Left lung (tissue), 10 donors: ENCODE data around the gene SMURF1. TPM values are rescaled to one million over a fixed set of nuclear protein-coding genes. Genes with fewer than 3 reads are reported as not detected.

Experiments used
- ATAC-seq: fragments of 200-7000 bp; cut with Tn5 transposase; one replicate; pipeline ENCODE4 v1.9.1; 2020; ENCODE audit warnings: moderate library complexity
- DNase-seq, 4 donors: peaks; one replicate each; pipeline ENCODE4 v3.0.0-alpha.2; 2013 to 2020
- H3K27ac ChIP-seq, 2 donors: fragments of 200-600 bp; sonication (generic) in 1 of 2; one replicate each; pipeline versions ENCODE4 v1.5.0 to v1.8.0; 2020 to 2021
- H3K27me3 ChIP-seq, 2 donors: fragments of 200-600 bp; sonication (generic) in 1 of 2; one replicate each; pipeline versions ENCODE4 v1.5.0 to v1.8.0; 2020 to 2021
- H3K36me3 ChIP-seq, 2 donors: fragments of 200-600 bp; sonication (generic) in 1 of 2; one replicate each; pipeline versions ENCODE4 v1.5.0 to v1.8.0; 2020 to 2021
- H3K4me1 ChIP-seq, 2 donors: fragments of 200-600 bp; one replicate each; pipeline ENCODE4 v1.8.0; 2021
- H3K4me3 ChIP-seq, 2 donors: fragments of 200-600 bp; sonication (generic) in 1 of 2; one replicate each; pipeline versions ENCODE4 v1.5.0 to v1.8.0; 2020 to 2021; ENCODE audit warnings: mild to moderate bottlenecking in 1 of 2
- H3K9me3 ChIP-seq, 2 donors: fragments of 200-600 bp; sonication (generic) in 1 of 2; one replicate each; pipeline versions ENCODE4 v1.5.0 to v1.8.0; 2020 to 2021
- intact Hi-C, 2 donors: fragments of 100-400 bp; cut with DNase I; formaldehyde crosslinking; loops; one replicate each; pipeline versions ENCODE4 v1.11.2 to v1.14.2; 2022
- polyA plus RNA-seq, 6 donors: library from polyadenylated mRNA; unstranded; fragments of 120-200 nt; gene quantifications; one replicate each; pipeline ENCODE4 v1.2.1, GENCODE V29; 2013; ENCODE audit not compliant: insufficient read length in 6 of 6
- total RNA-seq, 2 donors: library from RNA; stranded (reverse); fragmentation: NEBNext Ultra II Directional; extraction: Animal tissue kit (Norgen Biotek cat#: 25700); gene quantifications; one replicate each; pipeline ENCODE4 v1.2.1, GENCODE V29; 2021
- TF ChIP-seq, protein P1 (sequence below), 2 donors: fragments of 200-600 bp; sonication (generic) in 1 of 2; IDR thresholded peaks; one replicate each; pipeline versions ENCODE4 v1.5.0 to v1.8.0; 2021; ENCODE audit warnings: antibody characterized with exemption in 2 of 2
- donor health status: DM: no; HTN: yes; CAD: no.
- donor health status: DM: no; HTN: no; CAD: no.

SMURF1 gene
- total and polyA plus RNA-seq, 8 donors, result 15.6 to 43.4 (median 18.3) TPM

DNA sequence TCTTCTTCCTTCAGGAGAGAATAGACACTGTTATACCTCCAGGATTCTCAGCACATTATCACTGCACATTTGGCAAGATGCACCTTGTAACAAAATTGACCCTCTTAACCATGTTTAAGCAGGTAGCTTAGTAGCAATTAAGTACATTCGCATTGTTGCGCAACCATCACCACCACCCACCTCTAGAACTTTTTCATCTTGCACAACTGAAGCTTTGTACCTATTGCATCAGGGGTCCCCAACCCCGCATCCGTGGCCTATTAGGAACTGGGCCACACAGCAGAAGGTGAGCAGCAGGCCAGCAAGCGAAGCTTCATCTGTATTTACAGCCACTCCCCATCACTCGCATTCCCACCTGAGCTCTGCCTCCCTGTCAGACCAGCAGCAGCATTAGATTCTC is 29.9 kb upstream of the SMURF1 start:
- no peaks in the 10 kb centered on the region for H3K36me3 ChIP-seq
- intact Hi-C loops, result no loop called here
- DNase-seq (no peak), ATAC-seq (peak; percentile 56)
- no peaks in the 10 kb centered on the region for H3K9me3 ChIP-seq
- no peak overlapping the region for H3K27ac ChIP-seq
- no peaks in the 10 kb centered on the region for H3K4me1 ChIP-seq
- no peaks in the 10 kb centered on the region for H3K27me3 ChIP-seq
- TF ChIP-seq, protein P1, sequence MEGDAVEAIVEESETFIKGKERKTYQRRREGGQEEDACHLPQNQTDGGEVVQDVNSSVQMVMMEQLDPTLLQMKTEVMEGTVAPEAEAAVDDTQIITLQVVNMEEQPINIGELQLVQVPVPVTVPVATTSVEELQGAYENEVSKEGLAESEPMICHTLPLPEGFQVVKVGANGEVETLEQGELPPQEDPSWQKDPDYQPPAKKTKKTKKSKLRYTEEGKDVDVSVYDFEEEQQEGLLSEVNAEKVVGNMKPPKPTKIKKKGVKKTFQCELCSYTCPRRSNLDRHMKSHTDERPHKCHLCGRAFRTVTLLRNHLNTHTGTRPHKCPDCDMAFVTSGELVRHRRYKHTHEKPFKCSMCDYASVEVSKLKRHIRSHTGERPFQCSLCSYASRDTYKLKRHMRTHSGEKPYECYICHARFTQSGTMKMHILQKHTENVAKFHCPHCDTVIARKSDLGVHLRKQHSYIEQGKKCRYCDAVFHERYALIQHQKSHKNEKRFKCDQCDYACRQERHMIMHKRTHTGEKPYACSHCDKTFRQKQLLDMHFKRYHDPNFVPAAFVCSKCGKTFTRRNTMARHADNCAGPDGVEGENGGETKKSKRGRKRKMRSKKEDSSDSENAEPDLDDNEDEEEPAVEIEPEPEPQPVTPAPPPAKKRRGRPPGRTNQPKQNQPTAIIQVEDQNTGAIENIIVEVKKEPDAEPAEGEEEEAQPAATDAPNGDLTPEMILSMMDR (IDR thresholded peaks at IDR 0.05), result no peak
- H3K4me3 ChIP-seq, result no peak overlapping the region

DNA sequence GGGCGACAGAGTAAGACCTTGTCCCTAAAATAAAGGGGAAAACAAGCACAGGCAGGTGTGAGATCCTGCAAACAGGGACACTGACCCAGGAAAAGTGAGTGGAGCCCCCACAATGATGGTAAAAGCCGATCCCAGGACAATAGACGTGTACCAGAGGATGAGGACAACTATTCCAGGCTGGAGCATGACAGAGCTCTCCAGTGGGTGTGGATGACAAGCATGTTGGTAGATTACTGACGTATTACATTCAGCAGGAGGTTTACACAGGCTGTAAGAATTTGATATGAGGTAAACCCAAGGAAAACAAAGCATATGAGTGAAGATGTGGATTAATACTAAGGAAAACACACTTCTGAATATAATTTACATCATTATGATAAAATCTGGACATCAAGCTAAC is 27.8 kb upstream of the SMURF1 start:
- no peaks in the 10 kb centered on the region for H3K36me3 ChIP-seq
- no peak overlapping the region for H3K4me3 ChIP-seq
- H3K4me1 ChIP-seq, result no peaks in the 10 kb centered on the region
- DNase-seq, result no peak
- intact Hi-C loops, result no loop called here
- no peak for ATAC-seq
- TF ChIP-seq, protein P1 (IDR thresholded peaks at IDR 0.05), result no peak
- no peaks in the 10 kb centered on the region for H3K9me3 ChIP-seq
- no peak overlapping the region for H3K27ac ChIP-seq
- no peaks in the 10 kb centered on the region for H3K27me3 ChIP-seq

GRCh38 chr7:99170730-99171074 is 26.8 kb upstream of the SMURF1 start:
- no peak for DNase-seq
- TF ChIP-seq, protein P1 (IDR thresholded peaks at IDR 0.05), result no peak
- no peak for ATAC-seq
- Histone ChIP-seq H3K9me3 (no peaks in the 10 kb centered on the region), H3K27me3 (no peaks in the 10 kb centered on the region), H3K4me3 (no peak overlapping the region), H3K36me3 (no peaks in the 10 kb centered on the region), H3K4me1 (no peaks in the 10 kb centered on the region), H3K27ac (no peak overlapping the region)
- intact Hi-C loops, result no loop called here

- no peaks in the 10 kb centered on the region for H3K27me3 ChIP-seq
- no peak for DNase-seq
- intact Hi-C loops, result no loop called here
Observed at GRCh38 chr7:99170065-99170729, 26.3 kb upstream of the SMURF1 start.

GRCh38 chr7:99167072-99167471 is 23.2 kb upstream of the SMURF1 start:
- Histone ChIP-seq H3K36me3 (no peaks in the 10 kb centered on the region), H3K4me1 (no peaks in the 10 kb centered on the region), H3K4me3 (no peak overlapping the region), H3K9me3 (no peaks in the 10 kb centered on the region), H3K27ac (no peak overlapping the region), H3K27me3 (no peaks in the 10 kb centered on the region)
- no peak for DNase-seq
- no peak for ATAC-seq
- intact Hi-C loops, result no loop called here
- TF ChIP-seq, protein P1 (IDR thresholded peaks at IDR 0.05), result no peak

More at GRCh38 chr7:99170065-99170729, 26.3 kb upstream of the SMURF1 start:
- Histone ChIP-seq H3K27ac (no peak overlapping the region), H3K4me3 (no peak overlapping the region), H3K36me3 (no peaks in the 10 kb centered on the region), H3K4me1 (no peaks in the 10 kb centered on the region), H3K9me3 (no peaks in the 10 kb centered on the region)
- ATAC-seq, result no peak
- TF ChIP-seq, protein P1 (IDR thresholded peaks at IDR 0.05), result no peak
